HG03521 (cell line): ENCODE measurements around the gene ANKH.
A peak's percentile ranks its signal among the peaks of the same experiment; 100 is the strongest.
"Not testable (repeated sequence)": the region's sequence is repeated elsewhere in the genome, so short reads cannot be mapped to it uniquely, and the experiment has no call there.

Experiments used
- ATAC-seq: cut with Tn5 transposase; IDR thresholded peaks from one replicate; pipeline ENCODE4 v1.9.1; 2021; ENCODE audit warnings: mild to moderate bottlenecking, moderate library complexity; ENCODE audit not compliant: unreplicated experiment

ANKH gene

GRCh38 chr5:14871214-14872069 lies at the start of gene ANKH:
ANKH (minus strand) TSS chr5:14871778; CDS start chr5:14871447, 331 bp downstream.
- ATAC-seq, result peak; percentile 93

- no peak for ATAC-seq
These were observed 48.5 kb upstream of the ANKH start for GRCh38 chr5:14920121-14920520.

GRCh38 chr5:14919106-14919505 lies 47.5 kb upstream of the ANKH start:
- ATAC-seq, result not testable (repeated sequence)

- no peak for ATAC-seq
These were observed 46.1 kb upstream of the ANKH start for GRCh38 chr5:14917719-14918118.

GRCh38 chr5:14915291-14915952 lies 43.8 kb upstream of the ANKH start:
- no peak for ATAC-seq

GRCh38 chr5:14914623-14915260 lies 43.2 kb upstream of the ANKH start:
- ATAC-seq, result no peak

GRCh38 chr5:14914193-14914592 lies 42.6 kb upstream of the ANKH start:
- ATAC-seq, result no peak

GRCh38 chr5:14913096-14913495 lies 41.5 kb upstream of the ANKH start:
- ATAC-seq, result no peak

GRCh38 chr5:14912206-14912605 lies 40.6 kb upstream of the ANKH start:
- no peak for ATAC-seq

- ATAC-seq, result no peak
These were observed 37.8 kb upstream of the ANKH start for GRCh38 chr5:14909369-14909768.

- ATAC-seq, result no peak
These were observed 36.6 kb upstream of the ANKH start for GRCh38 chr5:14908172-14908571.

- ATAC-seq, result no peak
These were observed 35.0 kb upstream of the ANKH start for GRCh38 chr5:14906628-14907027.

GRCh38 chr5:14902826-14903560 lies 31.4 kb upstream of the ANKH start:
- no peak for ATAC-seq

GRCh38 chr5:14901462-14902051 lies 30.0 kb upstream of the ANKH start:
- no peak for ATAC-seq

- no peak for ATAC-seq
These were observed 29.3 kb upstream of the ANKH start for GRCh38 chr5:14900693-14901461.

- ATAC-seq, result no peak
These were observed 24.6 kb upstream of the ANKH start for GRCh38 chr5:14896131-14896530.

GRCh38 chr5:14895301-14895700 lies 23.7 kb upstream of the ANKH start:
- ATAC-seq, result no peak

- ATAC-seq, result no peak
These were observed 23.2 kb upstream of the ANKH start for GRCh38 chr5:14894748-14895147.

GRCh38 chr5:14893381-14893780 lies 21.8 kb upstream of the ANKH start:
- no peak for ATAC-seq

GRCh38 chr5:14890846-14891245 lies 19.3 kb upstream of the ANKH start:
- no peak for ATAC-seq
